HG02642 (cell line): ENCODE results near the gene MAP2K1.
"Not testable (repeated sequence)": the region's sequence is repeated elsewhere in the genome, so short reads cannot be mapped to it uniquely, and the experiment has no call there.

Experiments
- ATAC-seq: cut with Tn5 transposase; IDR thresholded peaks from one replicate; pipeline ENCODE4 v1.9.1; 2021; ENCODE audit warnings: mild to moderate bottlenecking; ENCODE audit not compliant: unreplicated experiment, poor library complexity

Gene MAP2K1

GRCh38 chr15:66470825-66471224, 84.1 kb downstream of the MAP2K1 start:
- ATAC-seq = not testable (repeated sequence)

- ATAC-seq = peak; percentile 78
Observed at GRCh38 chr15:66472176-66472999, 85.7 kb downstream of the MAP2K1 start.

DNA sequence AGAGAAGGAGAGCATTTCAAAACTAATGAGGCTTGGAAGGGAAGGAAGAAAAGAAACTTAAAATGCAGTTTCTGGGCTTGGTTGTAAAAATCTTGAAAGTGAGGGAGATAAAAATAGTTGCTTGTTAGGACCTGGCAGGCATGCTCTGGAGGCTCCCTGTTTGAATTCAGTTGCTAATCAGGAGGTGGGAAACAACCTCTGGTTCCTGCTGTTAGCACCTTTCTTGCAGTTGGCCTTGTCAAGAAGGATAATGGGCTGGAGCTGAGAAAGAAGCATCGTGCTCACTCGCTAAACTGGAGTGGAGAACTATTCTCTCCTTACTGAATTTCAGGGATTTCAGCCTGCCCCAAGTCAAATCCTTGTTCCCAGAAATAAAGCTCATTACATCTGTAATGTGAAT, 87.4 kb downstream of the MAP2K1 start:
- ATAC-seq = no peak

- ATAC-seq = no peak
Observed at GRCh38 chr15:66474963-66475362, 88.3 kb downstream of the MAP2K1 start.

- ATAC-seq = no peak
Observed at GRCh38 chr15:66476535-66476934, 89.8 kb downstream of the MAP2K1 start.

DNA sequence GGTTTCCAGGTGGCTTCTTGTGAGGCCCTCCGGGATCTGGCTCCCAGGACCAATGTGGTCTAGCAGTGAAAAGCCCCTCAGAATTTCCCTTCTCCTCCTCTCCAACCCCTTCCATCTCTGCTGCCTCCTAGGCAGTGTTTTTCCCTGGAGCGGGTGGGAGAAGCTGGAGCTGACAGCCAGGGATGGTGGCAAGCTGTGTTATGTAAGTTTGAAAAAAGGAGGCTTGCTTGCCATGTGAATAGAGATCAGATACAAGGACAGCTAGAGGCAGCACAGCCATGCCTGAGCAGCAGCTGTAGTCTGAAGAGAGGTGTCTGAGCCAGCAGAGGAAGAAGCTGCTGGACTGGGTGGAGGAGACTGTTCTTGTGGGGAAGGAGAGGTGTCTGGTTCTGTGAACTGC, 90.3 kb downstream of the MAP2K1 start:
- ATAC-seq = no peak

GRCh38 chr15:66480267-66480666, 93.6 kb downstream of the MAP2K1 start:
- no peak for ATAC-seq

GRCh38 chr15:66481107-66481856, 94.6 kb downstream of the MAP2K1 start:
- no peak for ATAC-seq

DNA sequence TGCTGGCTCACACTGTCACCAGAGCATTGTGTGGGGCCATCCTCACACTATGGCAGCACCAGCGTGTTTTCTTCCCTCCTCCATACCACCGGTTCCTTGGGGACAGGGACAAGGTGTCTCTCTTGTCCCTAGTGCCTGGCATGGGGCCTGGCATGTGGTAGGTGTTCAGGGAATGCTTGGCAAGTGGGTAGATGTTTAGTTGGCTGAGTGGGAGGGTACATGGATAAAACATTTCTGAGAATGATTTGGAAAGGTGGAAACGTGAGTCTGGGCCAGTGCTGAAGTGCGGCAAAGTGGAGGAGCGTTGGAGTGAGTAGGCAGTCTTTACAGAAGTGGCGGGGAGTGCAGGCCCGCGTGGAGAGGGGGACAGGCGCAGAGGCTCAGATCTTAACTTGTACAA, 95.8 kb downstream of the MAP2K1 start:
- no peak for ATAC-seq

GRCh38 chr15:66483131-66483566, 96.4 kb downstream of the MAP2K1 start:
- no peak for ATAC-seq

DNA sequence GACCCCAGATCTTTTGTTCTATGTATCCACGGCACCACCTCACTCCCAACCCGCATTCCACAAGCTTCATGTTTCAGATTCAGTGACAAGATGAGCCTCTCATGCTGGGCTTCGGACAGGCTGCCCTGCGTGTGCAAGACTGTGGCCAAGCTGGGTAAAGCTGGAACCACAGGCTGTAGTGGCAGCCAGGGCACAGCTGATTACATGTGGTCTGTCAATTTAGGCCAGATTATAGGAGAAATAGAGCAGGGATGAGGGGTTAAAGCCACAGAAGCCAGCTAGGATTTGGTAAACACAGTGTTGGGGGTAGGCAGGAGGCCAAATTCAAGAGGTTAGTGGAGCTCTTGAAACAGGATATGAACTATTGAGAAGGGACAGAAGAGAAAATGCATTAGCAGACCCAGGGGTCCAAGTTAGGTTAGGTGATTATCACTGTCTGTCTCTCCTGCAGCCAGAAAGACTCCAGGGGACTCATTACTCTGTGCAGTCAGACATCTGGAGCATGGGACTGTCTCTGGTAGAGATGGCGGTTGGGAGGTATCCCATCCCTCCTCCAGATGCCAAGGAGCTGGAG, 97.9 kb downstream of the MAP2K1 start:
- ATAC-seq = no peak

- no peak for ATAC-seq
Observed at GRCh38 chr15:66486887-66487286, 100.2 kb downstream of the MAP2K1 start.

DNA sequence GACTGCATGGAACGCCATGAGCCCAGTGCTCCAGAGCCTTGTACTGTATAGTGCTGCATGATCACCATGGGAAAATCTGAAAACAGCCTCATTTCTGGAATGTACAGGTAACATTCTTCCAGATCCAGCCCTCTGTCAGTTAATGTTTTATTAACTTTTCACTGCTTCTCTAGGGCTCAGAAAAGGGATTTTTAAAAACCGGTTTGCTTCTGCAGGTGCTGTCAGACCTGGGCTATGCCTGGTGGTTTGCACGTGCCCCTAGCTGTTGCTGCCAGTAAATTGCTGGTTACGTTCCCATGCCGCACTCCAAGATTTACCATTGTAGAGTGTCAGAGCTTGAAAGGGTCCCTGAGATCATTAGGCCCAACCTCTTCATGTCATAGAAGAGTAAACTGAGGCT, 101.8 kb downstream of the MAP2K1 start:
- no peak for ATAC-seq

GRCh38 chr15:66489179-66489791, 102.6 kb downstream of the MAP2K1 start:
- no peak for ATAC-seq

DNA sequence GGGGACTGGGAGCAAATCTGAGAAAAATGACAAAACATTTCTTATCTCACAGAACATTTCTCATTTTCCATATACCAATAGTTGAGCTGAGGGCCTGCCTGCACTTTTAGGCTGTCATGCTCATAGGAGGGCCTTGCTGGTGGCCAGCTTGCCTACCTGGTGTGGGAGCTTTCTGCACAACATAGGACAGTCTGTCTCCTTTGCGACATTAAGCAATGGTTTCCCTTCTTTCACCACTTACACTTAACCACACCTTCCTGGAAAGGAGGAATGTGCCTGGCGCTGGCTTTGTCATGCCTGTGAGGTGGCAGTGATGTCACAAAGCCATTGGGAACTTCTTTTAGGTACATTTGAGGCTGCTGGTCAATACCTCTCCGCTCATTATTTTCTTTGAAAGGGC, 105.1 kb downstream of the MAP2K1 start:
- ATAC-seq = no peak

GRCh38 chr15:66494262-66494661, 107.5 kb downstream of the MAP2K1 start:
- ATAC-seq = no peak

DNA sequence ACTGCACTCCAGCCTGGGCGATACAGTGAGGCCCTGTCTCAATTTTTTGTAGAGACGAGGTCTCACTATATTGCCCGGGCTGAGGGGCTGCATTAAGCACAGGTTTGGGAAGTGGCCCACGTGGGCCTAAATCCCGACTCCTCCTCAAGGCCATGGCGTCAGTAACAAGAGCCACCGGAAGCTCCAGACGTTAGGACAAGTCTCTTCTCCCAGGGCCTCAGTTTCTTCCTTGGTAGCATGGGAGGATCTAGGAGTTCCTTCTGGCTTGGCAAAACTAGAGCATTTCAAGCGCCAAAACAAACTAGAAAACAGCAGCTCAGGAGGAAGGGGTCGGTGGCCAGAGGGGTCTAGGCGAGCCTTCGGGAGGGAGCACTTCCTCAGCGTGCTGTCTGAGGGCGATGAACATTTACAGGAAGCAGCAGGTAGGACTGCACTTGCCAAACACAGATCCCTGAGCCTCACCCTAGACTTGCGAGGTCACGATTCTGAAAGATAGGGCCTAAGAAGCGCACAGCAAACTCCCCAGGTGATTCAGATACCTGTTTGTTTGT, 110.3 kb downstream of the MAP2K1 start:
- ATAC-seq = peak; percentile 16

DNA sequence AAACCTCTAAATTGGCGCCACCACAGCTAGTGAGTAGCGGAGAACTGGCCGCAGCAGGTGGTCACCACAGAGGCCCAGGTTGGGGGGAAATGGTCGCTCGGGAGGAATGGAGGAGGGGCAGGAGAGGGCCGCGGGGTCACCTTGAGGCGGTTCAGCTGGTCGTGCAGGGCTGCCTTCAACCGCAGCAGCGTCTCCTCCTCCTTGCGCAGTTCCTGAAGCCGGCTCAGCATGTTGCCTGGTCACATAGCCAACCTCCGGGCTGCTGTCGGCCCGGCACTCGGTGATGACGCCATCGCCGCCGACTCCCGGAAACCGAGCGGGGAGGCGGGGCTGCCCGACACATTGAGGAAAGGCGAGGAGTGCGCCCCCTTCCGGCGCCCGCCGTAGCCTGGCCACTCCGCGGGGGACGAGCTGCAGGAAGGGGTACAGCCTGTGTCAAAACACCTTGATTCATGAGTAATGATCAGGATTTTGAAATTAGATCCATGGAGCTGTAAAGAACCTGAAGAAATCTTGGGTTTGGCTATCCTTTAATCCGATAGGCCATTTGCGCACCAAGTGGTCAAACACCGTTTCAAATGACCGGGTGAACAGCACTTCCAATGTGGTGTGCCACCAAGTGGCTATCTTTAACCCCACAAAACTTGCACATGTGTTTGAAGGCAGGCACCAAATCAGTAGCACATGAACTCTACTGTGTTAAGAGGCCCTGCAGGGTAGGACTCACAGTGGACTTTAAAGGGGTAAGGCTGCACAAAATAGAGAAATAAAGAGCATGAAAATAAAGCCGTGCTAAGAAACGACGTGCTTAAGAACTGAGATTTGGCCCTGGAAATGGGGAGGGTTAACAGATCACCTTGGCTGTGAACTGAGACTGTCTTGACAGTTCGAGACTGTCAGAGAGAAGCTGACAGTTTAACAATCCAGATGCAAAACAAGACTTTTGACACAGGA, 111.1 kb downstream of the MAP2K1 start, which contains the start of gene SNAPC5:
SNAPC5 (minus strand) TSS at position 261 of the 954 bp plus-strand sequence; CDS start at position 230, 31 bp downstream.
- peak; percentile 87 for ATAC-seq
